Fibroblast of skin of back (primary cell): ENCODE results near the gene TEX11.
"Not testable (repeated sequence)": the region's sequence is repeated elsewhere in the genome, so short reads cannot be mapped to it uniquely, and the experiment has no call there.

Experiments used
- DNase-seq: peaks from one replicate; pipeline ENCODE4 v3.0.0-alpha.2; 2013

TEX11 gene

GRCh38 chrX:70587158-70587557 lies 321.4 kb downstream of the TEX11 start:
- not testable (repeated sequence) for DNase-seq

DNA sequence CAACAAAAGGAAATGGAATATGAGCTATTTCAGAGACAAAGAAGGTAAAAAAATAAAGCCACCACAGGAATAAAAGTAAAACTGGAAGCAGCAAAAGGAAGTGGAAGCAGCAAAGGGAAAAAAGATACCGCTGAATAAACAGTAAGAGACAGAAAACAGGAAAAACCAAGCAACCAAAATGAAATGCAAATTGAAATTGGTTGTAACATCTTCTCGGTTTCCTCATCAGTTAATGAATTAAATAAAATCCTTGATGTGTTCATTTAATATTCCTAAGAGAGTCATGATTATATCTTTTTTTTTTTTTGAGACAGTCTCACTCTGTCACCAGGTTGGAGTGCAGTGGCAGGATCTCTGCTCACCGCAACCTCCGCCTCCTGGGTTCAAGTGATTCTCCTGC lies 331.1 kb downstream of the TEX11 start:
- DNase-seq: no peak

DNA sequence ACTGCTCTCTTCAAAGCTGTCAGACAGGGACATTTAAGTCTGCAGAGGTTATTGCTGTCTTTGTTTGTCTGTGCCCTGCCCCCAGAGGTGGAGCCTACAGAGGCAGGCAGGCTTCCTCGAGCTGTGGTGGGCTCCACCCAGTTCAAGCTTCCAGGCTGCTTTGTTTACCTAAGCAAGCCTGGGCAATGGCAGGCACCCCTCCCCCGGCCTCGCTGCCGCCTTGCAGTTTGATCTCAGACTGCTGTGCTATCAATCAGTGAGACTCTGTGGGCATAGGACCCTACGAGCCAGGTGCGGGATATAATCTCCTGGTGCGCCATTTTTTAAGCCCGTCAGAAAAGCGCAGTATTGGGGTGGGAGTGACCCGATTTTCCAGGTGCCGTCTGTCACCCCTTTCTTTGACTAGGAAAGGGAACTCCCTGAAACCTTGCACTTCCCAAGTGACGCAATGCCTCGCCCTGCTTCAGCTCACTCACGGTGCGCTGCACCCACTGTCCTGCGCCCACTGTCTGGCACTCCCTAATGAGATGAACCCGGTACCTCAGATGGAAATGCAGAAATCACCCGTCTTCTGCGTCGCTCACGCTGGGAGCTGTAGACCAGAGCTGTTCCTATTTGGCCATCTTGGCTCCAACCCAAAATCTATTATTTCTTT lies 338.5 kb downstream of the TEX11 start:
- DNase-seq: not testable (repeated sequence)

GRCh38 chrX:70554948-70555347 lies 353.6 kb downstream of the TEX11 start:
- no peak for DNase-seq

DNA sequence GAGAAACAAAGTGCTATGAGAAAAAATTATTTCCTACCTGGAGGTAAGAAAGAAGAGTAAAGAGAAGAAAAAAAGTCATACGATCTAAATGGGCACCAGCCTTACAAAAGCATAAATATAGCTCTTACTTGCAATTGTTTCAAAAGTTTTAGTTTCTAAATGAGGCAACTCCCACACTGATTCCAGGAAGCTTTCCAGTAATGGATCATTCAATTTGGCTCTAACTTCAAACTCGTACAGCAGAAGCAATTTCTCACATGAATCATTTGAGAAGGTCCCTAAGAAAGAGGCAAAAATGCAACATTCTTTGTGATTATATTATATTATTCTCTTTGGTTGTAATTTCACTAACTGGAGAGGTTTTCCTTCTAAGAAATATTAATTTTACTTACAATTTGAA lies 354.0 kb downstream of the TEX11 start:
- DNase-seq: no peak

- DNase-seq: peak; percentile 34
These were observed 354.4 kb downstream of the TEX11 start for GRCh38 chrX:70554081-70554480.

GRCh38 chrX:70553516-70553915 lies 355.0 kb downstream of the TEX11 start:
- DNase-seq: no peak

GRCh38 chrX:70552130-70552704 lies 356.3 kb downstream of the TEX11 start:
- no peak for DNase-seq

DNA sequence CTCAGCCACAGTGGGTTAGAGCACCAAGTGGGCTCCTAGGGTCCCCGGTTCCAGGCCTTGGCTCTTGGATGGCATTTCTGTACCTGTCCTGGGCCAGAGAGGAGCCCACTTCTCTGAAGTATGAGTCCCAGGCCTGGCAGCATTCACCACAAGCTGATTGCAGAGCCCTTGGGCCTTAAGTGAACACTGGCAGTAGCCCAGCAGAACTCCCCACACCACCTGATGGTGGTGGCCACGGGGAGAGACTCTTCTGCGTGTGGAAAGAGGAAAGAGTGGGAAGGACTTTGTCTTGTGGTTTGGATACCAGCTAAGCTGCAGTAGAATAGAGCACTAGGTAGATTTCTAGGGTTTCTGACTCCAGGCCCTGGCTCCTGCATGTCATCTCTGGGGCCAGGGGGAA lies 359.1 kb downstream of the TEX11 start:
- DNase-seq: no peak

GRCh38 chrX:70535198-70535597 lies 373.3 kb downstream of the TEX11 start:
- DNase-seq: no peak

DNA sequence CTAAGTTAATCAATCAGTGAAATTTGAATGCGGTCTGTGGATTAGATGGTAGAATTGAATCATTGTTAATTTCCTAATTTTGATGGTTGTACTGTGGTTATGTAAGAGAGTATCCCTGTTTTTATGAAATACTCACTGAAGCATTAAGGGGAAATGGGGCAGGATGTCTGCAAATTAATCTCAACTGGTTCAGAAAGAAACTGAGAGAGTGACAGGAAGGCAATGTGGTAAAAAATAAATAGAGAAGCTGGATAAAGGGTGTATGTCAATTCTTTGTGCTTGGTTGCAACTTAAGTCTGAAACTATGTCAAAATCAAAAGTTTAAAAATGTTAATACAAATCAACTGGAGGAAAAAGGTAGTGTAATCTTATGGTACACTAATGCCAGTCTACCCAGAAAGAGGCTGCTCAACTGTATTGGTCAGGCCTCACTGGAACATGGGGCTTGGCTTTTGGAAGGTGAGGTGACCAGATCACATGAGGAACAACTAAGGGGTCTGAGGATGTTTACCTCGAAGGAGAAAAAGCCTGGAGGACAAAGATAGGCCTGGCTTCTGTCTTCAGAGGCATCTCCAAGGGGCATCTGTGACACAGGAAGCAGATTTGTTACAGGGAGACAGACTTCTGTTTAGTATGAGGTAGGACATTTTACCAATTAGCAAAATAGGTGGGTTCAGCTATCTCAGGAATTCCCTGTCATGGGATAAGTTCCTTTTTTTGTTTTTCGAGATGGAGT lies 380.7 kb downstream of the TEX11 start:
- no peak for DNase-seq

DNA sequence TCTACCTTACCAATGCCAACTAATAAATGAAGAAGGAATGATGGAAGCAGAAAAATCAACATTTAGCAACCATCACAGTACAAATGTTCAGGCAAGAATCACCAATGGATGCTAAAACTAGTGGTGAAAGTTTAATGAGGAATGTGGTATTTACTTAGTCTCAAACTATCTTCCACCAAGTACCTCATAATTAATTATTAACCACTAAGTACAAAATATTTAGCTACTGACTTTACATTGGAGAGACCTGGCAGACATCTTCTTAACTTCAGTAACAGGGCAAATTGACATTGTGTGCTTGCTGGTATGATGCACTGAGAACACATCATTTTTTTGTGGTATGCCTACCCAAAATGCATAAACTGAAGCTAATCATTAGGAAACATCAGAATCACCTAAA lies 381.5 kb downstream of the TEX11 start:
- DNase-seq: no peak

DNA sequence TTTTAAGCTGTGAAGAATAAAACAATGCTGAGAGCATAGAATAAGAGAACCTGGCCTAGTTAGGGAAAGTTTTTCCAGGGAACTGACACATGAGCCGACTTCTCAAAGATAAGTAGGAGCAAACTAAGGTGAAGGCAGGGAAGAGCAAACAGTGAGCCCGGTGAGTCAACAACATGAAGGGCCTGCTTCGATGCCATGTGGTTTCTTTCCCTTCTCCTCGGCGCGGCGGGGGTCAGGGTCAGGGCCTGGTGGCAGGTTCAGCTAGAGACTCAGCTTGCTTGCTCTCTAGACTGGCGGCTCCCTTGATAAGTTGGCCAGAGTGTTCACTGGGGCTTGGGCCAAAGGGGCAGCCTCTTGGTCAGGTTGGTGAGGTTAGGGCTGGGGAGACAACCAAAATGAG lies 382.8 kb downstream of the TEX11 start:
- DNase-seq: no peak

GRCh38 chrX:70515692-70516091 lies 392.8 kb downstream of the TEX11 start:
- not testable (repeated sequence) for DNase-seq

DNA sequence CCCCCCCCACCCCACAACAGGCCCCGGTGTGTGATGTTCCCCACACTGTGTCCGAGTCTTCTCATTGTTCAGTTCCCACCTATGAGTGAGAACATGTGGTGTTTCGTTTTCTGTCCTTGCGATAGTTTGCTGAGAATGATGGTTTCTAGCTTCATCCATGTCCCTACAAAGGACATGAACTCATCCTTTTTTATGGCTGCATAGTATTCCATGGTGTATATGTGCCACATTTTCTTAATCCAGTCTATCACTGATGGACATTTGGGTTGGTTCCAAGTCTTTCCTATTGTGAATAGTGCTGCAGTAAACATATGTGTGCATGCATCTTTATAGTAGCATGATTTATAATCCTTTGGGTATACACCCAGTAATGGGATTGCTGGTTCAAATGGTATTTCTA lies 393.2 kb downstream of the TEX11 start:
- not testable (repeated sequence) for DNase-seq

GRCh38 chrX:70509078-70509477 lies 399.4 kb downstream of the TEX11 start:
- no peak for DNase-seq

DNA sequence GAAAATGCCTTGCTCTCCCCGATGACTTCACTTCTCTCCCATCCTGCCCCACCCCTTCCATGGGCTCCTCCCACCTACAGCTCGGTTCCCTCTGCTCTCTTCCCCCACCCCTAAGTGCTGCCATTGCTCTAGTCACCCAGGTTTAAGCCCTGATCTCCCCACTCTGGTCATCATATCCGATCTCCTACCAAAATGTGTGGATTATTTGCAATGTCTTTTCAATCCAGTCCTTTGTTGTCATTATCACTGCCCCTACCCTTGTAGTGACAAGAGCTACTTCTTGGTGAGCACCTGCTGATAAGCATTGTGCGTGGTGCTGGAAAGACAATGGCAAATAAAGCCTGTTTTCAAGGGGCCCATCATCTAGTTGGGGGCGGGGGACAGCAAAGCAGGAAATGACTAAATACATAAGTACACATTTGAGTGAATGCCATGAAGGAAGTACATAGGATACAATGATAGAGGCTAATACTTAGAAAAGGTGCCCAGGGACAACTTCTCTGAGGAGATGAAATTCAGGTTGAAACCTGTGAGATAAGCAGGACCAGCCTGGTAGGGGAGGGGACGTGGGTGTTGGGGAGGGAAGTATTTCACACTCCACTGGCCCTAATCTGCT lies 400.1 kb downstream of the TEX11 start:
- peak; percentile 17 for DNase-seq

DNA sequence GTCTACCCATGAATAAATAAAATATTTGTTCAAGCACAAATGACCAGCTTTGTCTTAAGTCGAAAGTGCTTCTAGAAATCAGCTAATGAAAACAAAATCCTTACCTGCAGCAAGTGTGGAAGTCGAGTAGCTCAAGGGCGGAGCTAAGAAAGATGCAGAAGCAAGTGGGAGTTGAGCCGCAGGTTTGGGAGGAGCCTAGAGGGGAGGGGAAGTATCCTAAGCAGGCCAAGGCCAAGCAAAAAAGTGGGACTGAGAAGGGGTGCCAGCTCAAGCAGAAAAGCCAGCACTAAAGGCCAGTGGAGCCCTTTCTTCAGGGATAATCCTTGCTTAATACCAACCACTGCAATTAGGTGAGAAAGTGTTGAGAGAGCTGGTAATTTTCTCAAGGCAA lies 403.1 kb downstream of the TEX11 start:
- no peak for DNase-seq

DNA sequence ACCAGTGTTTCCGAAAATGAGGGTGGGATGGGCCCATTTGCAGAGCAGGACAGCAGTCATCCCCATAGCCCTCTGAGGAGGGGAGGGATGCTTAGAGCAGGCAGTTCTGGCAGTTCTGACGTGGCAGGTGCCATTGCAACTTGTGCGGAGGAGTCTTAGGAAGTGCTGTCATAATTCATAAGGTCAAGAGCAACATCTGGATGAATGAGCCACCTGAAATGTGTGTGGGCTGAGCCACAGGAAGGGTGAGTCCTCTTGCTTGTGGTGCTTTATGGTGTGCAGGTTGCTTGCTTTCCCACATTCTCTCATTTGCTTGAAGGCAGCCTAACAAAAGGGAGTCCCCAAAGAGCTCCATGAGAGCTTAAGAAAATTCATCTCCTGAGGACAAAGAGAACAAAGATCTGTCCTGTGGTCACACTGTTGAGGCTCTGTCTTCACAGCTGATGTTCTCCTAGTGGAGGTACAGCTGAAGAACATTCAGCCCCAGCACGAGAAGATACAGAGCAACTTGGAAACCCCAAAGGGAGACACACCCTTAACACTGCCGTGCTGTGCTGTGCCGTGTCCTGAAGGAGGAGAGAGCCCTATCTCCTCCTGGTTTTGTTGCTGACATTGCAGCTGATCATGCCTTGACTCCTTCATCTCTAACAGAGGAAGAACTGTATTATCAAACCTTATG lies 403.6 kb downstream of the TEX11 start:
- no peak for DNase-seq

DNA sequence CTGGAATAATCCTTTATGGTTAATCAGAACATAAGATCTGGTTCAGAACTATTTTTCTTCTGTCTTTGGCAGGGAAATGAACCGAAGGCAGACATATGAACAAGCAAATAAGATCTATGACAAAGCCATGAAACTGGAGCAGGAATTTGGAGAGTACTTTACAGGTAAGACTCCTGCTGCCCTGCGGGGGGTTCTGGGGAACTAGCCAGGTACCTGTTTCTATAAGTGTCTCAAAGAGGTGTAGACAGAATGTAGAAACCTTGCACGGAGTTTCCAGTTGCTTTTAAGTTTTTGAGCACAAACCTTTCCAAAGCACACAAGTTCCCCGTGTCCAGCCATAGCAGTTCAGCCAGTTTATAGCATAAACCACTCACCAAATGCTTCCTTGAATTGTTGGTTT lies 407.7 kb downstream of the TEX11 start:
- no peak for DNase-seq

DNA sequence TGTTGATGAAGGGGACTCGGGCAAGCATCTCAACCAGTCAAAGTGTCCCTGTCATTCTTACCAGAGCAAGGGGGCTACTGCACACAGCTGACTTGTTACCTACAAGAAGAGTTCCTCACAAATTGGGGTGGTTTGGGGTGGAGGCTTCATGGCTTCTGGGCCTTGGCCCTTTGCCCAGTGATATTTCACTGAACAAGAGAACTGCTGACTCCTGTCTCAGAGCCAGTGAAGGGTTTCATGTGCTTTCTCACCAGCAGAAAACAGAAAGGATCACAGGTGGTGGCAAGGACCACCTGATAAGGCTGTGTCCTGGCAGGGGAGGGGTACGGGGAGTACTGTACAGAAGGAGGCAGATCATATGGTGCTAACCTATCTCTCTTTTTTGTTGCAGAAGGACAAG lies 410.4 kb downstream of the TEX11 start:
- no peak for DNase-seq

DNA sequence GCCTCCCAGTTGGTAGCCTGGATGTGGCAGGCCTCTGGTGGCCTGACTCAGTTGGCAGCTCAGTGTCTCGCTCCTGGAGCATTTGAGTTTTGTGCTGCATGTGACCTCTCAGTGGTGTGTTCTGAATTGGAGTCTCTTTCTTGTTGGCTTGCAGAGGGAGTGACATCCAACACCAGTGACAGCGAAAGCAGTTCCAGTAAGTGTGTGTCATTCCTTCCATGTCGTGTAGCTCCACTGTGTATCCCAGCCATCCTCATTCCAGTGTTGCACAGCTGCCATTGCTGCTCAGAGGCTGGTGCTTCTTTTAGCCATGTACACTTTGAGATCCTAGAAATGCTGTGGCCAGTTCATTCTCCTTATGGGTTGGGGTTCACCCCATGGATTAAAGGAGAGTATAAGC lies 411.5 kb downstream of the TEX11 start:
- no peak for DNase-seq

- DNase-seq: no peak
These were observed 412.0 kb downstream of the TEX11 start for GRCh38 chrX:70496491-70496890.
